Stimulated activated CD4-positive, alpha-beta T cell treated with anti-CD3 and anti-CD28 coated beads, Interleukin-4, amount 100 ng/mL, for 4 hours (primary cell): Measurements from ENCODE around the gene PRMT1.
"Not testable (repeated sequence)": the region's sequence is repeated elsewhere in the genome, so short reads cannot be mapped to it uniquely, and the experiment has no call there.

ENCODE experiments used
- DNase-seq, 2 experiments: peaks; one replicate each; pipeline ENCODE4 v3.0.0-alpha.2; 2020

PRMT1 gene

GRCh38 chr19:49677231-49677900, at the start of gene PRMT1:
Gene PRMT1 (plus strand): TSS chr19:49677271. CDS start chr19:49677281, 10 bp downstream.
- DNase-seq, result peak; percentile 53 to 56

- DNase-seq, result no peak
Measured at GRCh38 chr19:49629659-49630058, 47.4 kb upstream of the PRMT1 start.

GRCh38 chr19:49631014-49631588, 46.0 kb upstream of the PRMT1 start:
- no peak for DNase-seq

GRCh38 chr19:49631610-49632192, 45.4 kb upstream of the PRMT1 start:
- DNase-seq, result no peak

- DNase-seq, result no peak
Measured at GRCh38 chr19:49632576-49632975, 44.5 kb upstream of the PRMT1 start.

- not testable (repeated sequence) for DNase-seq
Measured at GRCh38 chr19:49633273-49633672, 43.8 kb upstream of the PRMT1 start.

DNA sequence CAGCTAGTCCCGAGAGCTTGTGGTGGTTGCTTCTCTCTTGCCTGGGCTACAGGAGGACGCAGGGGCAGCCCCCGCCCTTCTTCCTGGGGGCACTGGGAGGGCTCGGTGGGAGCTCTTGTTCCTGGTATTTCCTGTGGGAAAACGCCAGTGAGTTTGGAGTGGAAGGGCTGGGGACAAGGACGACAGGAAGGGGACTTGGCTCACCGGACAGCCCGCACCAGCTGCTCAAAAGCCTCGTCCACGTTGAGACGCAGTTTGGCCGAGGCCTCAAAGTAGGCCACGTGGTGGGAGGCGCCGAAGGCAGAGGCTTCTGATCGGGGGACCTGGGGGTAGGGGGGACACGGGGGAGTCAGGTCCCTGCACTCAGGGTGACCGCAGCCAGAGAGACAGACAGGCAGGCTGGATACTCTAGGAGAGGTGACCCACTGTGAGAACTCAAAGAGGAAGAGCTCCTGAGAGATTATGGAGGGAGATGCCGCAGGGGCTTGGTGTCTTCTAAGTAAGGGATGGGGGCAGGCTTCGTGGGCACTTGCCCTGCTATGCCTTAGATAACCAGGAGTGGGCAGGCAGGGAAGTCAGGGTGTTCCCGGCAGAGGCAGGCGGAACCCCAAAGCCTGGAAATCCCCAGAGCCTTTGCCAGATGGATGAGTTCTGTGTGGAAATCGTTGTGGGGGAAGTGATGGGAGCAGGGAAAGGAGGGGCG, 41.4 kb upstream of the PRMT1 start:
- DNase-seq, result no peak

DNA sequence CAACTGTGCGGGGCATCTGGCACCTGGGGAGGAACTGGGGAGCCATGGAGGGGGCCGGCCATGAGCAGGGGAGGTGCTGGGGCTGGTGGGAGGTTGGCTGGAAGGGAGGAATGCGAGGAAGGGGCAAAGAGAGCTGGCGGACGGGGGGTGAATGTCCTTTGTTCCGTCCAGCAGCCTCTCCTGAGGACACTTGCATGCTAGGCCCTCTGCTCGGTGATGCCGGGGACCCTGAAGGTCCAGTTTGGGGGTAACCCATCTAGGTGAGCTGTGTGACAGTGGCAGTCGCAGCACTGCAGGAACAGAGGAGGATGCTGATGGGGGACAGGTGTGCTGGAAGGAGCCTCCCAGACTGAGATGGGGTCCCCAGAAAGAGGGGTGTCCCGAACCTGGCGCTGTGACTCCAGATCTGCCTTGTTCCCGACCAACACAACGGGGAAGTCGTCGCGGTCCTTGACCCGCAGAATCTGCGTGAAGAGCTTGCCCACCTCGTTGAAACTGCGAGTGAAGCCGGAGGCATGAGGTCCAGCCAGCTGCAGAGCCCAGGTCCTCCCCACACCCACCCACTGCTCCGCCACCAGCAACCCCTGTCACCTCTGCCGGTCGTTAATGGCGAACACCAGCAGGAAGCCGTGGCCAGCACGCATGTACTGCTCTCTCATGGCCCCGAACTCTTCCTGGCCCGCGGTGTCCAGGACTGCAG, 40.7 kb upstream of the PRMT1 start:
- no peak for DNase-seq

DNA sequence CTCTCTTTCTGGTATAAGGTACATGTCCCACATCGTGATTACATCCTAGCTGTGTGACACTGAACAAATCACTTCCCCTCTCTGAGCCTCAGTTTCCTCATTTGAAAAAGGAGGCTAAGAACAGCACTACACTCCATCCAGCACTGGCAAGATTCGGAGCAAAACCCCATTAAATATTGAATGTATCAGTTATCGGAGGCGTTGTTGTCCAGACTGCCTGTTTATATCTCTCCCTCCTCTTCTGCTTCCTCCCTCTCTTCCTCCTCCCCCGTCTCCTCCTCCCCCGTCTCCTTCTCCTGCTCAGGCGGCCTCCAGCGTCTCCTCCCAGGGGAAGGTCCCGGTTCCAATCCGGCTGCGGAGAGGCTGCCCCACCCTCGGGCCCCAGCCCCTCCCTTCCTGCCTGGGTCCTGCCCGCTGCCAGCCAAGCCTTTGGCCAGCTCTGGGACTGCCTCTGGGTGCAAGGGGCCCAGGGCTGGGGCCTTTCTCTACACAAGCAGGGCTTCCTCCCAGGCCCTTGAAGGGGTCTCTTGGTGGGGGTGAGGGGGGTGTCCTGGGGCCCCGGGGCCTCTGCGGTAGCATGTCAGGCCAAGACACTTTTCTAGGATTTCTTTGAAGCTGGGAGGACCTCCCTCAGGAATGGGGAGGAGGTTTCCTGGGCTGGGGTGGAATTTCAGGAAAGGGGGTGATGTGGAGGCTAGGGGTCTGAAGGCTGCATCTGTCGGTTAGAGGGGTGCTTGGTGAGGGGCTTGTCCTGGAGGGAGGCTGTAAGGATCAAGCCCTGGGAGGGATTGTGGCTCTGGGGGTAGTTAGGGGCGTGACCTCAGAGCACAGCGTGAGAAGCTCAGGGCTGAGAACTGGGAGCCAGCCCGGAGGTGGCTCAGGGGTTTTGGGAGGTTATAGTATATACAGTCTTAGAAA, 39.0 kb upstream of the PRMT1 start:
- no peak for DNase-seq

- DNase-seq, result no peak
Measured at GRCh38 chr19:49639401-49640112, 37.5 kb upstream of the PRMT1 start.

DNA sequence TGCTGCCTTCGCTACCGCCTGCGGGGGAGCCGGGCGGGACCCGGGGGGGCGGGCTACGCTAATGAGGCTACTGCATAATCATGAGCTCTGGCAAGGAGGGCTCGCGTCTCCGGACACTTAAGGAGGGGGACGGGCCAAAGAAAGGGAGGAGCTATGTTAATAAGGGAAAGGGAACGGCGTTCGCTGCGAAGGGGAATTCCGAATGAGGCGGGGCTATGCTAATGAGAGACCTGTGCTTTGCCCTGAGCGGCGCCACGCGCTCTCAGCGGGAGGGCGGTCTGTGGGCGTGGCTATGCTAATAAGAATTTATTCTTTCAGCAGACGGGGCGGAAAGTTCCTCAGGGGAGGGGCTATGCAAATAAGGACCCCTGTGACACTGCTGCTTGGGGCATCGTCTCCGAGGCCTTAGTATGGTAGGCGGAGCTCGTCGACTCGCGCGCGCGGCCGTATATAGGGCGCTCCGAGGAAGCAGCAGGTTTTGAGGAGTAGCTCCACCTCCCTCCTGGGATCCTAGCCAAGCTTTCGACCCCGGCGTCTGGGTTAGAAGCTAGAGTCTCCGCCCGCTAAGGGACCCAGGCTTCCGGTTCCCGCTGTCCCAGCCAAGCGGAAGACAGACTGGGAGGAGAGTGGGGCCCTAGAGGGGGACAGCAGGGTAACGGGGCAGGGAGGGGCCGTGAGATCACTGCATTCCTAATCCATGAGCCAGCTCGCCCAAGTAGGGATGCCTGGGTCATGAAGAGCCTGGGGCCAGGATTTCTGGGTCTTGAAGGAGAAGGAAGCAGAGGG, 36.8 kb upstream of the PRMT1 start, which contains the start of gene RRAS:
RRAS (minus strand) TSS at position 31 of the 786 bp plus-strand sequence. CDS start 45 bp downstream, outside the sequence.
- peak; percentile 99 to 100 for DNase-seq

DNA sequence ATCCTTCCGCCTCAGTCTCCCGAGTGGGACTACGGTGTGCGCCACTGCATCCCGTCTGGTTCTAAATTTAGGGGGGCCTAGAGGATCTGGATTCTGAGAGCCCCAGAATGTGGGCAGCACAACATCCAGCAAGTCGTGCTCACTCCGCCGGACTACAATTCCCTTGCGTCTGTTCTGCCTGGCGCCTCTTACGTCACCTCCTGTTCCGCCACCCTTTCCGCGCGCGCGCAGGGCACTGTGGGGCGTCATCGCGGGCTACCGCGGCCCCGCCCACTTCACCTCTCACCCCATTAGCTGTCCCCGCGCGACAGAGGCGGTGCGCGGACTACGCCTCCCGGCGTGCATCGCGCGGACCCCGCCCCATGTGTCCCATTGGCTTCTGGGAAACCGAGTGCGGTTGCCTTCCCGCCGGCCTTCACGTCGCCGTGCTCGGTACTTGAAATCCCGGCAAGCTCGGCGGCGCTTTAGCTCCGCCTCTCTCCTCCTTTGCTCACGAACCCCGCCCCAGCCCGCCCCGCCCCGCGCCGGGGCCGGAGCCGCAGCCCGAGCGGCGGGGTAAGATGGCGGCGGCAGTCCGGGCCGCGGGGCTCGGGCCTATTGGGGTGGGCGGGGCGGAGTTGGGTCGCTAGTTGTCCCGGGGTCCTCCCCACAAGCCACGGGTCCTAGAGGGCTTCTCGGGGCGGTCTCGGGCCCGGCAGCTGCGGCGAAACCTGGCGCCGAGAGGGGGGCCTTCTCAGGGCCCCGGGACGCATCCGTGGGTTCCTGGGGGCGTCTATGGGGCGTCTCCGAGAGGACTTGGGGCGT, 35.2 kb upstream of the PRMT1 start, which contains the start of gene SCAF1:
SCAF1 (plus strand) TSS at position 522 of the 804 bp plus-strand sequence. CDS start 2,818 bp downstream, outside the sequence.
- DNase-seq, result peak; percentile 98 to 99

DNA sequence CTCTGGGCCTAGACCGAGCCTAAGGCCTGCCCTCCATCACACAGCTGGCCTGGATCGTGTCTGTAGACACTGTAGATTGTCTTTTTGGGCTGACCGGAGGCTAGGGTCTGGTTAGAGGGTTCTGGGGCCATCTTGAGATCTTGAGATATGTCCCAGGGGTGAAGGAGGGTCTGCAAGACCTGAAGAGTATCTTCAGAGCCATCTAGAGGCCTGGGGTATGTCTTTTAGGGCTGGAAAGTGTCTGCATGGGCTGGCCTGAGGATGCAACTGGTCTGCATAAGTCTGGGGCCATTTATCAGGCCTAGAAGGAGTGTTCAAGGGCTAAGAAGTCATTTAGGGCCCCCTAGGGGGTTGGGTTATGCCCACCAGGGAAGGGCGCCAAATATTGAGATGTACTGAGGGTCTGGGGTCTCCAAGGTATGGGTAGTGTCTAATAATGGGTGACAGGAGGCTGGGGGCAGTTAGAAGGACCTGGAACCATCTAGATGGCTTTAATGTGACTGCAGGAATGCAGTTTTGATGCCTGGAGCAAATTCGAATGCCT, 34.5 kb upstream of the PRMT1 start:
- no peak for DNase-seq

DNA sequence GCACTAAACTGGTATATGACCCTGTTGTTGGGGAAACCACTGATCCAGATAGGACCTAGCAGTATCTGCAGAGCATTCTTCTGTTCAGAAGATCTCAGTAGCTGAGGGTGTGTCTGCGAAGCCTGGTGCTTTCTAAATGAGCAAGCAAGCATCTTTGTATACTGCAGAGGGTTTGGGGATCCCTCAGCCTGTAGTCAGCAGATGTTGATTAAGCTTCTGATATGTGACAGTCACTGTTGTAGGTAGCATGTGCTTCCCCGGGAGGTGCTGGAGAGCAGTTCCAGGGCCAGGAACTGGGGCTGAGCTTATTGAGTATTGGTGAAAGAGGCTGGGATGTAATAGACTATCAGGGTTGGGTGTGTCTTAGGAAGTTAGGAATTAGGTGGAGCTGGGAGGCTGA, 33.6 kb upstream of the PRMT1 start:
- DNase-seq, result no peak

DNA sequence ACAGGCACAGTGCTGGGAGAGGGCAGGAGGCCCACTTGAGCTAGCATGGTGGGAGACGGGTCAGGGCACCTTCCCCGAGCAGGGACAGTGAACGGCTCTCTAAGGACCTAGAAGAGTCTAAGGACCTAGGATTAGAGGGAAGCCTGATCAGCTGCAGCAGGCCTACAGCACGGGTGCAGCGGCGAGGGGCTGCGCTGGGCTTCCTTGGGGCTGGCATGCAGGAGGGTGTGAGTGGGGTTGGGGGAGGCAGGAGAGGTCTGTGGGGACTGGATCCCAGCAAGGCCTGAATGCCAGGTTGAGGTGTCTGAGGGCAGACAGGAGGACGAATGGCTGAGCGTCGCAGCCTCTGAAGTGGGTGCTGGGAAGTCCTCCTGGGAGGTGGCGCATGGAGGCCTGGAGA, 31.5 kb upstream of the PRMT1 start:
- no peak for DNase-seq

DNA sequence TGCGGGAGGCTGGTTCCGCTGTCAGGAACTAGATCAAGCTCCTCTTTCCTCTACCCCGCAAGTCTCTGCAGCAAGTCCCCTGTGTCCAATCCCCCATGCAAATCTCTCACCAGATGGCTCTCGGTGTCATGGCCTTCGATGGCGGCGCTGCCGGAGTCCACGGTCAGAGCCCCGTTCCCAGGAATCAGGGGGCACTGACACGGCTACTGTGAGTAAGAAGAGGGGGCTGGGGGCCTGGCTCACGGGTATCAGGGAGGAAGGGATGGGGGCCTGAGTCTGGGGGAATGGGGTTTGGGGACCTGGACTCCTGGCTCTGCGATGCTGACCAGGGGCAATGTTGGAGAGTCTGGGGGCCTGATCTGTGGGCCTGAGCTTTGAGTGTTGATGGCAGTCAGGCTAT, 31.1 kb upstream of the PRMT1 start:
- DNase-seq, result no peak

- DNase-seq, result no peak
Measured at GRCh38 chr19:49646586-49646985, 30.5 kb upstream of the PRMT1 start.

DNA sequence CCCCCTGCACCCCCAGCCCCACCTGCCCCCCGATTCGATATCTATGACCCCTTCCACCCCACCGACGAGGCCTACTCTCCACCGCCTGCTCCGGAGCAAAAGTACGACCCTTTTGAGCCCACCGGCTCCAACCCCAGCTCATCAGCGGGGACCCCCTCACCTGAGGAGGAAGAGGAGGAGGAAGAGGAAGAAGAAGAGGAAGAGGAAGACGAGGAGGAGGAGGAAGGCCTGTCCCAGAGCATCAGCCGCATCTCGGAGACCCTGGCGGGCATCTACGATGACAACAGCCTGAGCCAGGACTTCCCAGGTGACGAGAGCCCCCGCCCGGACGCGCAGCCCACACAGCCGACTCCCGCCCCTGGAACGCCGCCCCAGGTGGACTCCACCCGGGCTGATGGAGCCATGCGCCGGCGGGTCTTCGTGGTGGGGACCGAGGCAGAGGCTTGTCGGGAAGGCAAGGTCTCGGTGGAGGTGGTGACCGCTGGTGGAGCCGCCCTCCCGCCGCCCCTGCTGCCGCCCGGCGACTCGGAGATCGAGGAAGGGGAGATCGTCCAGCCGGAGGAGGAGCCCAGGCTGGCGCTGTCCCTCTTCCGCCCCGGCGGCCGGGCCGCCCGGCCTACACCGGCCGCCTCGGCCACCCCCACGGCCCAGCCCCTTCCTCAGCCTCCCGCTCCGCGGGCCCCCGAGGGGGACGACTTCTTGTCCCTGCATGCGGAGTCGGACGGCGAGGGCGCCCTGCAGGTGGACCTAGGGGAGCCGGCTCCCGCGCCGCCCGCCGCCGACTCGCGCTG, 25.8 kb upstream of the PRMT1 start:
- no peak for DNase-seq
